NCI-H1694 (cell line): ENCODE results near the gene SLC36A3.

Source experiments
- DNase-seq: peaks from one replicate; lab custom pipeline; 2025; lab: John Stamatoyannopoulos, UW

Gene SLC36A3

GRCh38 chr5:151298063-151298855, 5.3 kb downstream of the SLC36A3 start:
- no peak for DNase-seq

- DNase-seq: no peak
Observed at GRCh38 chr5:151296974-151297373, 6.6 kb downstream of the SLC36A3 start.

- DNase-seq: no peak
Observed at GRCh38 chr5:151296478-151296830, 7.1 kb downstream of the SLC36A3 start.

- DNase-seq: no peak
Observed at GRCh38 chr5:151295791-151296477, 7.6 kb downstream of the SLC36A3 start.

GRCh38 chr5:151295138-151295537, 8.4 kb downstream of the SLC36A3 start:
- DNase-seq: no peak

GRCh38 chr5:151293624-151294023, 9.9 kb downstream of the SLC36A3 start:
- DNase-seq: no peak

- DNase-seq: no peak
Observed at GRCh38 chr5:151288180-151288579, 15.4 kb downstream of the SLC36A3 start.

GRCh38 chr5:151286246-151286645, 17.3 kb downstream of the SLC36A3 start:
- no peak for DNase-seq

- DNase-seq: no peak
Observed at GRCh38 chr5:151285683-151286082, 17.9 kb downstream of the SLC36A3 start.

- DNase-seq: no peak
Observed at GRCh38 chr5:151284392-151284967, 19.1 kb downstream of the SLC36A3 start.

- no peak for DNase-seq
Observed at GRCh38 chr5:151283120-151283825, 20.3 kb downstream of the SLC36A3 start.

- no peak for DNase-seq
Observed at GRCh38 chr5:151281001-151281639, 22.4 kb downstream of the SLC36A3 start.

GRCh38 chr5:151280443-151280842, 23.1 kb downstream of the SLC36A3 start:
- DNase-seq: no peak

GRCh38 chr5:151278845-151279244, 24.7 kb downstream of the SLC36A3 start:
- no peak for DNase-seq

GRCh38 chr5:151275803-151276202, 27.8 kb downstream of the SLC36A3 start:
- DNase-seq: no peak

GRCh38 chr5:151274666-151275065, 28.9 kb downstream of the SLC36A3 start:
- DNase-seq: no peak

- no peak for DNase-seq
Observed at GRCh38 chr5:151271336-151271735, 32.2 kb downstream of the SLC36A3 start.

GRCh38 chr5:151270599-151270998, 33.0 kb downstream of the SLC36A3 start:
- DNase-seq: no peak

- no peak for DNase-seq
Observed at GRCh38 chr5:151267491-151268260, 35.9 kb downstream of the SLC36A3 start.

- DNase-seq: no peak
Observed at GRCh38 chr5:151264113-151264512, 39.5 kb downstream of the SLC36A3 start.

GRCh38 chr5:151262532-151262931, 41.0 kb downstream of the SLC36A3 start:
- no peak for DNase-seq
